ENCODE results near the gene DHX30. TPM values are rescaled to one million over a fixed set of nuclear protein-coding genes. Genes with fewer than 3 reads are reported as not detected.
A peak's percentile ranks its signal among the peaks of the same experiment; 100 is the strongest.

DHX30 gene
- total and polyA plus RNA-seq, 9 of the 15 experiments (the other 6 are each of a cell fraction or from before 2014, with no cell fraction given), result 12.3 to 158 (median 79.0) TPM

GRCh38 chr3:47824541-47825473 is 21.9 kb downstream of the DHX30 start (continued):
- TF ChIP-seq ARID3B (CRISPR knock-in tag; IDR thresholded peaks at IDR 0.05; ENCODE audit: borderline replicate concordance), result no peak
- no peak; the same call in 1 of the 2 replicates for TF ChIP-seq ZSCAN29 (IDR thresholded peaks at IDR 0.05)
- peak; percentile 93 for TF ChIP-seq HMGN3 (IDR thresholded peaks at IDR 0.05; ENCODE audit: borderline replicate concordance, extremely low read depth, insufficient read length, low read depth, low read length)
- TF ChIP-seq ZBTB1 (CRISPR knock-in tag; IDR thresholded peaks at IDR 0.05; ENCODE audit: borderline replicate concordance, low read depth), result 0 out of 2 replicates have a peak, but pooled peaks have one; percentile 74
- no peak for TF ChIP-seq PKNOX1 (IDR thresholded peaks at IDR 0.05)
- peak; percentile 82 for TF ChIP-seq ZNF24 (IDR thresholded peaks at IDR 0.05)
- TF ChIP-seq, protein P1, sequence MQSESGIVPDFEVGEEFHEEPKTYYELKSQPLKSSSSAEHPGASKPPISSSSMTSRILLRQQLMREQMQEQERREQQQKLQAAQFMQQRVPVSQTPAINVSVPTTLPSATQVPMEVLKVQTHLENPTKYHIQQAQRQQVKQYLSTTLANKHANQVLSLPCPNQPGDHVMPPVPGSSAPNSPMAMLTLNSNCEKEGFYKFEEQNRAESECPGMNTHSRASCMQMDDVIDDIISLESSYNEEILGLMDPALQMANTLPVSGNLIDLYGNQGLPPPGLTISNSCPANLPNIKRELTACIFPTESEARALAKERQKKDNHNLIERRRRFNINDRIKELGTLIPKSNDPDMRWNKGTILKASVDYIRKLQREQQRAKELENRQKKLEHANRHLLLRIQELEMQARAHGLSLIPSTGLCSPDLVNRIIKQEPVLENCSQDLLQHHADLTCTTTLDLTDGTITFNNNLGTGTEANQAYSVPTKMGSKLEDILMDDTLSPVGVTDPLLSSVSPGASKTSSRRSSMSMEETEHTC (IDR thresholded peaks at IDR 0.05), result peak; percentile 13; the same call in 1 of the 2 replicates
- 0 out of 2 replicates have a peak, but pooled peaks have one; percentile 62 for TF ChIP-seq SRSF1 (IDR thresholded peaks at IDR 0.05; ENCODE audit: low read depth, low read length)
- no peak for TF ChIP-seq SMAD2 (IDR thresholded peaks at IDR 0.05; ENCODE audit: low read depth, low read length)
- peak; percentile 64 to 68 for TF ChIP-seq RAD21 (CRISPR knock-in tag; conservative IDR thresholded peaks at IDR 0.05 in 1 of 2, IDR thresholded peaks at IDR 0.05 in 1 of 2)
- TF ChIP-seq SAFB2 (IDR thresholded peaks at IDR 0.05; ENCODE audit: borderline replicate concordance, low read depth, low read length, severe bottlenecking), result no peak
- no peak for TF ChIP-seq HOMEZ (CRISPR knock-in tag; IDR thresholded peaks at IDR 0.05)
- TF ChIP-seq POLR2AphosphoS2 (IDR thresholded peaks at IDR 0.05; ENCODE audit: low read length), result no peak
- TF ChIP-seq ZNF384 (IDR thresholded peaks at IDR 0.05; ENCODE audit: low read depth, low read length), result no peak
- no peak for TF ChIP-seq ZNF347 (CRISPR knock-in tag; IDR thresholded peaks at IDR 0.05; ENCODE audit: low read depth)
